Measurements from ENCODE around the gene TRPC3.
A peak's percentile ranks its signal among the peaks of the same experiment; 100 is the strongest.

TRPC3 gene

GRCh38 chr4:121869841-121870822 is 81.7 kb downstream of the TRPC3 start, which contains the start of gene BBS7:
Gene BBS7, minus strand, starts transcription at chr4:121870474. Its CDS starts 161 bp downstream, at chr4:121870313.
- peak; percentile 98 for DNase-seq

- no peak for DNase-seq
Observed at GRCh38 chr4:121863799-121864198, 88.1 kb downstream of the TRPC3 start.

- no peak for DNase-seq
Observed at GRCh38 chr4:121861426-121861825, 90.4 kb downstream of the TRPC3 start.

GRCh38 chr4:121860121-121860520 is 91.7 kb downstream of the TRPC3 start:
- DNase-seq: no peak

GRCh38 chr4:121851354-121851753 is 100.5 kb downstream of the TRPC3 start:
- DNase-seq: no peak

- DNase-seq: no peak
Observed at GRCh38 chr4:121846662-121847061, 105.2 kb downstream of the TRPC3 start.

- no peak for DNase-seq
Observed at GRCh38 chr4:121842862-121843261, 109.0 kb downstream of the TRPC3 start.

- DNase-seq: no peak
Observed at GRCh38 chr4:121838136-121838535, 113.7 kb downstream of the TRPC3 start.

- no peak for DNase-seq
Observed at GRCh38 chr4:121829511-121829910, 122.3 kb downstream of the TRPC3 start.

Data from activated T-cell treated with anti-CD3 and anti-CD28 coated beads for 4 hours (primary cell).